OCI-LY3 (cell line): ENCODE results near the gene ZDHHC13.

Experiments used
- CTCF ChIP-seq: fragments of 200-600, 300-600 bp; sonication (generic); IDR thresholded peaks from 2 replicates; pipeline ENCODE4 v1.5.1; 2014; ENCODE audit warnings: antibody characterized with exemption, low read length, low read depth
- EZH2phosphoT487 ChIP-seq: fragments of 200-600 bp; shearing (Covaris generic); IDR thresholded peaks from 2 replicates; pipeline ENCODE4 v1.6.1; 2018; ENCODE audit warnings: antibody characterized with exemption, mixed run types, low read depth

DNA sequence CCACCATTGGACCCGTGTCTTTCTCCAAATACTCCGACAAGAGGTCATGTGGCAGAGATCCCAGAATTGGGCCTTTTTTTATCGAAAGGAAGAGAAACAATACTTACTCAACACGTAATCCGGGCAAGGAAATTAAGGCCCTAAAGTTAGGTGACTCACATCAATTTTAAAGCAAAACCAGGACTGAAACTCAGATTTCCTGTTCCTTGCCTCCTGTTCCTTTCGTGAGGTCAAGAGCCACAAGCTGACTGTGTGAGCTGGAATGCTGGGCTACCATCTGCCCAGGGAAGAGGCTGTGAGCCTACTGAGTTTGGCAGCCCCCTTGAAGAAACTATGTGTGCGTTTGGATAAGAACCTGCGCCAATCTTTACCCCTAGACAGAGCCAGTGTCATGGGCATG is 29.3 kb upstream of the ZDHHC13 start:
- TF ChIP-seq CTCF (no peak), EZH2phosphoT487 (no peak)
